Peyer's patch (tissue), 4 donors: ENCODE data around the gene WFDC12. TPM values are rescaled to one million over a fixed set of nuclear protein-coding genes. Genes with fewer than 3 reads are reported as not detected.
"Not testable (repeated sequence)": the region's sequence is repeated elsewhere in the genome, so short reads cannot be mapped to it uniquely, and the experiment has no call there.

Experiments used
- DNase-seq, 3 donors: peaks; one replicate each; pipeline ENCODE4 v3.0.0-alpha.2; 2017 to 2019
- H3K27ac ChIP-seq, 4 donors: fragments of 200-600 bp; sonication (generic); one replicate each; pipeline ENCODE4 v1.5.1; 2016 to 2019
- H3K27me3 ChIP-seq, 2 donors: fragments of 200-600 bp; sonication (generic); one replicate each; pipeline ENCODE4 v1.5.1; 2019
- H3K36me3 ChIP-seq, 3 donors: fragments of 200-600 bp; sonication (generic); one replicate each; pipeline ENCODE4 v1.5.1; 2016 to 2019
- H3K4me1 ChIP-seq, 4 donors: fragments of 200-600 bp; sonication (generic); one replicate each; pipeline ENCODE4 v1.5.1; 2016 to 2019
- H3K4me3 ChIP-seq, 4 donors: fragments of 200-600 bp; sonication (generic); 1 replicate in 3 of 4; 2 replicates in 1 of 4; pipeline ENCODE4 v1.5.1; 2016 to 2019; ENCODE audit warnings: mild to moderate bottlenecking in 1 of 4
- H3K9me3 ChIP-seq, 4 donors: fragments of 200-600 bp; sonication (generic); one replicate each; pipeline ENCODE4 v1.5.1; 2016 to 2019; ENCODE audit warnings: mild to moderate bottlenecking in 1 of 4
- POLR2A ChIP-seq, 2 donors: fragments of 450-650 bp; IDR thresholded peaks; one replicate each; pipeline ENCODE4 v1.5.1; 2017; ENCODE audit warnings: antibody characterized with exemption in 2 of 2, mild to moderate bottlenecking in 2 of 2, moderate library complexity in 2 of 2
- total RNA-seq, 4 donors: library from RNA; depleted of rRNA; stranded (reverse); fragments of >200 nt; gene quantifications; one replicate each; pipeline ENCODE4 v1.1.0, GENCODE V29; 2016
- TF ChIP-seq, protein P1 (sequence below), 6 experiments: fragments of 450-650 bp in 4 of 6; fragments of 200-600 bp in 2 of 6; sonication (generic) in 1 of 6; IDR thresholded peaks; one replicate each; pipeline ENCODE4 v1.5.1; 2017 to 2019; ENCODE audit warnings: antibody characterized with exemption in 6 of 6, mild to moderate bottlenecking in 3 of 6, moderate library complexity in 1 of 6

WFDC12 gene
- total RNA-seq, 4 donors from 2014 or later: not detected

DNA sequence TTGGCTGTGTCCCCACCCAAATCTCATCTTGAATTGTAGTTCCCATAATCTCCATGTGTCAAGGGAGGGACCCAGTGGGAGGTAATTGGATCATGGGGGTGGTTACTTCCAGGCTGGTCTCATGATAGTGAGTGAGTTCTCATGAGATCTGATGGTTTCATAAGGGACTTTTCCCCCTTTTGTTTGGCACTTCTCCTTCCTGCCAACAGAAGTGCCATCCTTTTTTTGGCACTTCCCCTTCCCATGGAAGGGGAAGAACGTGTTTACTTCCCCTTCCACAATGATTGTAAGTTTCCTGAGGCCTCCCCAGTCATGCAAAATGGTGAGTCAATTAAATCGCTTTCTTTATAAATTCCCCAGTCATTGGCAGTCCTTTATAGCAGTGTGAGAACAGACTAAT is 32.4 kb upstream of the WFDC12 start:
- H3K4me3 ChIP-seq: no peak overlapping the region
- DNase-seq: no peak
- TF ChIP-seq, protein P1, sequence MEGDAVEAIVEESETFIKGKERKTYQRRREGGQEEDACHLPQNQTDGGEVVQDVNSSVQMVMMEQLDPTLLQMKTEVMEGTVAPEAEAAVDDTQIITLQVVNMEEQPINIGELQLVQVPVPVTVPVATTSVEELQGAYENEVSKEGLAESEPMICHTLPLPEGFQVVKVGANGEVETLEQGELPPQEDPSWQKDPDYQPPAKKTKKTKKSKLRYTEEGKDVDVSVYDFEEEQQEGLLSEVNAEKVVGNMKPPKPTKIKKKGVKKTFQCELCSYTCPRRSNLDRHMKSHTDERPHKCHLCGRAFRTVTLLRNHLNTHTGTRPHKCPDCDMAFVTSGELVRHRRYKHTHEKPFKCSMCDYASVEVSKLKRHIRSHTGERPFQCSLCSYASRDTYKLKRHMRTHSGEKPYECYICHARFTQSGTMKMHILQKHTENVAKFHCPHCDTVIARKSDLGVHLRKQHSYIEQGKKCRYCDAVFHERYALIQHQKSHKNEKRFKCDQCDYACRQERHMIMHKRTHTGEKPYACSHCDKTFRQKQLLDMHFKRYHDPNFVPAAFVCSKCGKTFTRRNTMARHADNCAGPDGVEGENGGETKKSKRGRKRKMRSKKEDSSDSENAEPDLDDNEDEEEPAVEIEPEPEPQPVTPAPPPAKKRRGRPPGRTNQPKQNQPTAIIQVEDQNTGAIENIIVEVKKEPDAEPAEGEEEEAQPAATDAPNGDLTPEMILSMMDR (IDR thresholded peaks at IDR 0.05): no peak
- TF ChIP-seq POLR2A (IDR thresholded peaks at IDR 0.05): no peak
- peaks cover 0 to 4% (median 0%) of the 10 kb centered on the region in 4 donors for H3K9me3 ChIP-seq
- H3K27ac ChIP-seq: no peak overlapping the region
- no peaks in the 10 kb centered on the region for H3K36me3 ChIP-seq
- no peaks in the 10 kb centered on the region for H3K27me3 ChIP-seq
- no peaks in the 10 kb centered on the region for H3K4me1 ChIP-seq

DNA sequence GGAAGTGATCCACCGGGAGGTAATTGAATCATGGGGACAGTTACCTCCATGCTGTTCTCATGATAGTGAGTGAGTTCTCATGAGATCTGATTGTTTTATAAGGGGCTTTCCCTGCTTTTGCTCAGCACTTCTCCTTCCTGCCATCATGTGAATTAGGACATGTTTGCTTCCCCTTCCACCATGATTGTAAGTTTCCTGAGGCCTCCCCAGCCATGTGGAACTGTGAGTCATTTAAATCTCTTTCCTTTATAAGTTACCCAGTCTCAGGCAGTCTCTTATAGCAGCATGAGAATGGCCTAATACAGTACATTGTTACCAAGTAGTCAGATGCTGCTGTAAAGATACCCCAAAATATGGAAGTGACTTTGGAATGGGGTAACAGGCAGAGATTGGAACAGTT is 30.5 kb upstream of the WFDC12 start:
- H3K4me1 ChIP-seq, H3K9me3 ChIP-seq, H3K27me3 ChIP-seq, H3K4me3 ChIP-seq, H3K36me3 ChIP-seq, H3K27ac ChIP-seq, DNase-seq: not testable (repeated sequence)

DNA sequence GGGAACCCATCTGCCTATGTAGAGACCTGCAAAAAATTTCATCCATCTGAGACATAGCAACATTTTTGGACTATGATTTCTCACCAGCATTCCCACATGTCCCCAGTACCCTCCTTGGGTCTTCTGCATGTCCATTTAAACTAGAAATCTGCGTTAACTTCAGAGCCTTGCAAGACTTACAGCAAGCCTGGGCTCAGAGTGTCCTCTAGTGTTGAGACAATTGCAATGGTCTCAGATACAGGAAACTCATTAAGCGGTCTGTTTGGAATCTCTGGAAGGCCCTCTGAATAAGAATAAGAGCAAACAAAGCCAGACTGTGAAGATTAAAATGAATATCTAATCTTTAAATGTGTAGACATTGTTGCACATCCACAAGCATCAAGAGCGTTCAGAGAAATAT is 29.9 kb upstream of the WFDC12 start:
- Histone ChIP-seq H3K36me3 (no peaks in the 10 kb centered on the region), H3K27ac (no peak overlapping the region), H3K9me3 (no peaks in the 10 kb centered on the region), H3K4me1 (no peaks in the 10 kb centered on the region), H3K4me3 (no peak overlapping the region), H3K27me3 (no peaks in the 10 kb centered on the region)
- TF ChIP-seq, protein P1 (IDR thresholded peaks at IDR 0.05): no peak
- TF ChIP-seq POLR2A (IDR thresholded peaks at IDR 0.05): no peak
- DNase-seq: no peak

DNA sequence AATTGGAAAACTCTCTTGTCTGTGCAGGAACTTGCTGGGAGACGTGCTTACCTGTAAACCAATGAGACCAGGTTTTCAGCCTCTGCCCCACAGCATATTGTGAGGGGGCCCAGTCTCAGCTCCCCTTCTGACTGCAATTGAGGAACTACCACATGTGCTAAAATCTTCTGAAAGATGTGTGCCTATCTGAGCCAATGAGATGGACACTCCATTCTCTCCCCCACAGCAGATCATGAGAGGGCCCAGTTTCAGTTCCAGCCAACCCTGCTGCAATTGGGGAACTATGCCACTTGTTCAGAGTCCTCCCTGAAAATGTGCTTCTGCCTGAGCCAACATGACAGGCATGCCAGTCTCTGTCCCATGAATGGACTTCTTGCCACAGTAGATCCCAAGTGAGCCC is 29.5 kb upstream of the WFDC12 start:
- no peaks in the 10 kb centered on the region for H3K27me3 ChIP-seq
- H3K4me1 ChIP-seq: no peaks in the 10 kb centered on the region
- no peak overlapping the region for H3K4me3 ChIP-seq
- no peak overlapping the region for H3K27ac ChIP-seq
- no peaks in the 10 kb centered on the region for H3K9me3 ChIP-seq
- DNase-seq: no peak
- H3K36me3 ChIP-seq: no peaks in the 10 kb centered on the region
- no peak for TF ChIP-seq POLR2A (IDR thresholded peaks at IDR 0.05)
- TF ChIP-seq, protein P1 (IDR thresholded peaks at IDR 0.05): no peak

DNA sequence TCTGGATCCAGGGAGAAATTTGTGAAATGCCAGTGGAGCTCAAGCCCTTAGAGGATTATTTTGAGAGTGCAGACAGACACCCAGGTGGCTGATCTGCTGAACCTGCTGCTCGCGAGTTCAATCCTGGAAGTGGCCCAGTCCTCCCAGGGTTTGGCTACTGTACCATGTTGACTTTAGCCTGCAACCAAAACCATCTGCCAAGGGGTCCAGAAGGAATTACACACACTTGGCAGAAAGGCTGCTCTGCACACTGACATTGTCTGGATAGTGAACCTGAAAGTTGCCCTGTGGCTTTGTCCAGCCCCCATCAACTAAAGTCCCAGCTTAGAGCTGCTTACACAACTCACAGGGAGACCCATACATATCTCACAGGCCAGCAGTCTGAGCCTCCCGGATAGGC is 28.9 kb upstream of the WFDC12 start:
- Histone ChIP-seq H3K9me3 (no peaks in the 10 kb centered on the region), H3K36me3 (no peaks in the 10 kb centered on the region), H3K4me3 (no peak overlapping the region), H3K4me1 (no peaks in the 10 kb centered on the region), H3K27ac (no peak overlapping the region), H3K27me3 (no peaks in the 10 kb centered on the region)
- DNase-seq: no peak
- TF ChIP-seq, protein P1 (IDR thresholded peaks at IDR 0.05): no peak
- TF ChIP-seq POLR2A (IDR thresholded peaks at IDR 0.05): no peak

DNA sequence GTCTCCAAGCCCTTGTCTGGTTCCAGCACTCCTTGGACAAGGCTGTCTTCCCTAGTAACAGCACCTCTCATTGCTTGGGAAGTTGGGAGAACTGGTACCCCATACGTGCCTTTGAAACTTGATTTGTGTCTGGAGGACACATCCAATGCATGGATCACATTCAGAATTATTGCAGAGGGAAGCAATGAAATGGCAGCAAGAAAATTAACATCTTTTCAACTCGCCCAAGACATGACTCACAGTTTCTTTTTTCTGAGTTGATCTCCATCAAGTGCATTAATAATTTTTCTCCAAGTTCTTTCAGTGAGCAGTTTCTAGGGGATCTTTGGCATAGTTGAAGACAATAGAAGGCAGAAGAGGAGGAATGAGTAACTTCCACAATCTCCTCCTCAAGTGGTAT is 28.1 kb upstream of the WFDC12 start:
- Histone ChIP-seq H3K27me3 (no peaks in the 10 kb centered on the region), H3K9me3 (no peaks in the 10 kb centered on the region), H3K36me3 (no peaks in the 10 kb centered on the region), H3K4me3 (no peak overlapping the region), H3K27ac (no peak overlapping the region), H3K4me1 (no peaks in the 10 kb centered on the region)
- no peak for DNase-seq
- TF ChIP-seq POLR2A (IDR thresholded peaks at IDR 0.05): no peak

DNA sequence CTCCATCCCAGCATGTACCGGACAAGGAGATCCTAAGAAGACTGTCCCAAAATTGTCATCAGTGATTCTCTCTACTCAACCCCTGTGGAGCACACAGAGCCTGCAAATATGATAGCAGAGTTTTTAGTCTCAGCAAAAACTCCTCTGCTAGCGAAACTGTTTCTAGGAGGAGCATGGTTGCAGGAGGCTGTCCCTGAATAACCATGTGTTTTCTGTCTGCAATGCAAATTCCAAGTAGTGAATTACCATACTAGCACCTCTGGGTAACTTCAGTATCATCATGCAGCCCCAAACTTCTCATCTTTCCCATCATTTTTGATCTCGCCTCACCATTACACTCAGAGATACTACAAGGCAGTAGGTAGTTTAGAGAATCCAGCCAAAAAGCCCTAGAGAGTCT is 24.8 kb upstream of the WFDC12 start:
- Histone ChIP-seq H3K4me3 (no peak overlapping the region), H3K4me1 (no peaks in the 10 kb centered on the region), H3K27me3 (no peaks in the 10 kb centered on the region), H3K9me3 (no peaks in the 10 kb centered on the region), H3K27ac (no peak overlapping the region), H3K36me3 (no peaks in the 10 kb centered on the region)
- DNase-seq: no peak
- TF ChIP-seq, protein P1 (IDR thresholded peaks at IDR 0.05): no peak
- no peak for TF ChIP-seq POLR2A (IDR thresholded peaks at IDR 0.05)
